Nephron (organoid): ENCODE results near the gene PRICKLE2.

Source experiments
- H3K27ac Mint-ChIP-seq, 3 experiments: 2 replicates each; pipeline ENCODE4 v1.8.0; 2020; ENCODE audit warnings: mixed read lengths in 3 of 3, mild to moderate bottlenecking in 2 of 3, moderate library complexity in 1 of 3
- H3K27me3 Mint-ChIP-seq: 2 replicates; pipeline ENCODE4 v1.8.0; 2021; ENCODE audit warnings: low read depth, mild to moderate bottlenecking, moderate library complexity, mixed read lengths
- H3K36me3 Mint-ChIP-seq: 2 replicates; pipeline ENCODE4 v1.8.0; 2020; ENCODE audit warnings: low read depth, mixed read lengths
- H3K4me1 Mint-ChIP-seq: 2 replicates; pipeline ENCODE4 v1.8.0; 2020; ENCODE audit warnings: mixed read lengths
- H3K4me3 Mint-ChIP-seq, 3 experiments: 2 replicates each; pipeline ENCODE4 v1.8.0; 2020; ENCODE audit warnings: mild to moderate bottlenecking in 3 of 3, mixed read lengths in 3 of 3, moderate library complexity in 2 of 3
- H3K9me3 Mint-ChIP-seq: 2 replicates; pipeline ENCODE4 v1.8.0; 2020; ENCODE audit warnings: mixed read lengths
- CTCF ChIP-seq, 3 experiments: fragments of 200-600 bp; sonication (generic); IDR thresholded peaks; one replicate each; pipeline ENCODE4 v1.5.0; 2021; ENCODE audit warnings: antibody characterized with exemption in 3 of 3; ENCODE audit not compliant: unreplicated experiment in 3 of 3

Gene PRICKLE2

GRCh38 chr3:64067506-64068346, 157.5 kb downstream of the PRICKLE2 start:
- no peaks in the 10 kb centered on the region for H3K27me3 Mint-ChIP-seq
- no peak for TF ChIP-seq CTCF (IDR thresholded peaks at IDR 0.05; ENCODE audit: unreplicated experiment in 3 of 3)
- H3K9me3 Mint-ChIP-seq = peaks cover 10% of the 10 kb centered on the region
- H3K27ac Mint-ChIP-seq = peak overlapping the region in 2 of 3 experiments; percentile 27 to 40
- H3K36me3 Mint-ChIP-seq = no peaks in the 10 kb centered on the region
- peaks cover 44% of the 10 kb centered on the region for H3K4me1 Mint-ChIP-seq
- H3K4me3 Mint-ChIP-seq = no peak overlapping the region

GRCh38 chr3:64064804-64065203, 160.5 kb downstream of the PRICKLE2 start:
- Mint-ChIP-seq H3K36me3 (no peaks in the 10 kb centered on the region), H3K4me3 (no peak overlapping the region), H3K4me1 (peaks cover 26% of the 10 kb centered on the region), H3K27ac (peak overlapping the region in 1 of 3 experiments; percentile 4), H3K9me3 (peaks cover 5% of the 10 kb centered on the region), H3K27me3 (no peaks in the 10 kb centered on the region)
- TF ChIP-seq CTCF (IDR thresholded peaks at IDR 0.05; ENCODE audit: unreplicated experiment in 3 of 3) = no peak

- Mint-ChIP-seq H3K27me3 (no peaks in the 10 kb centered on the region), H3K27ac (peak overlapping the region in 1 of 3 experiments; percentile 27), H3K36me3 (no peaks in the 10 kb centered on the region), H3K4me1 (peaks cover 34% of the 10 kb centered on the region), H3K9me3 (peaks cover 3% of the 10 kb centered on the region), H3K4me3 (no peak overlapping the region)
- TF ChIP-seq CTCF (IDR thresholded peaks at IDR 0.05; ENCODE audit: unreplicated experiment in 3 of 3) = no peak
Observed at GRCh38 chr3:64063983-64064438, 161.3 kb downstream of the PRICKLE2 start.

GRCh38 chr3:64063207-64063982, 161.9 kb downstream of the PRICKLE2 start:
- no peaks in the 10 kb centered on the region for H3K27me3 Mint-ChIP-seq
- peaks cover 39% of the 10 kb centered on the region for H3K4me1 Mint-ChIP-seq
- no peaks in the 10 kb centered on the region for H3K36me3 Mint-ChIP-seq
- H3K27ac Mint-ChIP-seq = peak overlapping the region in 1 of 3 experiments; percentile 27
- no peak for TF ChIP-seq CTCF (IDR thresholded peaks at IDR 0.05; ENCODE audit: unreplicated experiment in 3 of 3)
- H3K9me3 Mint-ChIP-seq = peaks cover 3% of the 10 kb centered on the region
- H3K4me3 Mint-ChIP-seq = no peak overlapping the region

- Mint-ChIP-seq H3K9me3 (no peaks in the 10 kb centered on the region), H3K27me3 (no peaks in the 10 kb centered on the region), H3K27ac (no peak overlapping the region), H3K36me3 (no peaks in the 10 kb centered on the region), H3K4me3 (no peak overlapping the region), H3K4me1 (peaks cover 32% of the 10 kb centered on the region)
- TF ChIP-seq CTCF (IDR thresholded peaks at IDR 0.05; ENCODE audit: unreplicated experiment in 3 of 3) = no peak
Observed at GRCh38 chr3:64061628-64062027, 163.6 kb downstream of the PRICKLE2 start.
